Choroid plexus epithelial cell (primary cell): Measurements from ENCODE around the gene NOTCH4.

ENCODE experiments used
- DNase-seq: peaks from one replicate; pipeline ENCODE4 v3.0.0-alpha.2; 2010; ENCODE audit warnings: low read depth
- H3K4me3 ChIP-seq: 2 replicates; pipeline ENCODE4 v1.5.1; 2011; ENCODE audit warnings: low read depth, mild to moderate bottlenecking, control low read depth, low read length, moderate library complexity
- CTCF ChIP-seq: conservative IDR thresholded peaks from 2 replicates; pipeline ENCODE4 v1.5.1; 2011; ENCODE audit warnings: low read depth, mild to moderate bottlenecking, control low read depth, inconsistent platforms, low read length, moderate library complexity

The NOTCH4 gene

GRCh38 chr6:32149092-32149755 lies 74.6 kb downstream of the NOTCH4 start:
- peak overlapping the region; percentile 47 for H3K4me3 ChIP-seq

GRCh38 chr6:32148289-32149091 lies 75.4 kb downstream of the NOTCH4 start:
- DNase-seq: peak; percentile 78
- TF ChIP-seq CTCF: peak; percentile 45
- H3K4me3 ChIP-seq: peak overlapping the region; percentile 47

More at GRCh38 chr6:32149092-32149755, 74.6 kb downstream of the NOTCH4 start:
- DNase-seq: no peak
- TF ChIP-seq CTCF: no peak

- no peak overlapping the region for H3K4me3 ChIP-seq
- DNase-seq: no peak
- TF ChIP-seq CTCF: no peak
Observed at GRCh38 chr6:32147401-32148132, 76.3 kb downstream of the NOTCH4 start.

GRCh38 chr6:32146687-32147086 lies 77.2 kb downstream of the NOTCH4 start:
- no peak for TF ChIP-seq CTCF
- DNase-seq: no peak

GRCh38 chr6:32146287-32146686 lies 77.6 kb downstream of the NOTCH4 start:
- no peak for TF ChIP-seq CTCF
- no peak for DNase-seq
- no peak overlapping the region for H3K4me3 ChIP-seq

More at GRCh38 chr6:32146687-32147086, 77.2 kb downstream of the NOTCH4 start:
- H3K4me3 ChIP-seq: no peak overlapping the region
